SJCRH30 (cell line): ENCODE data around the gene MEGF6. TPM values are rescaled to one million over a fixed set of nuclear protein-coding genes. Genes with fewer than 3 reads are reported as not detected.

ENCODE experiments used
- total RNA-seq: library from RNA; depleted of rRNA; stranded (reverse); fragments of >200 nt; shearing (Covaris generic); gene quantifications from 2 replicates; pipeline ENCODE4 v1.2.3, GENCODE V29; 2014; rRNA removed

The MEGF6 gene
- total RNA-seq, 1 experiment from 2014 or later = not detected

Other genes starting within 250 kb of the MEGF6 start
- 0.18 and 0.57 TPM in 2 replicates for gene ARHGEF16, start 156.8 kb downstream of the MEGF6 start, total RNA-seq
- gene TPRG1L, start 13.5 kb upstream of the MEGF6 start, total RNA-seq = 20.0 and 21.1 TPM in 2 replicates
- 41.6 and 47.9 TPM in 2 replicates for gene WRAP73, start 38.6 kb upstream of the MEGF6 start, total RNA-seq
- gene TP73, start 41.0 kb upstream of the MEGF6 start, total RNA-seq = 13.1 and 14.9 TPM in 2 replicates
- gene CCDC27, start 140.9 kb upstream of the MEGF6 start, total RNA-seq = not detected in 2 replicates
- gene SMIM1, start 161.2 kb upstream of the MEGF6 start, total RNA-seq = not detected in 2 replicates
- gene LRRC47, start 185.0 kb upstream of the MEGF6 start, total RNA-seq = 48.7 and 51.9 TPM in 2 replicates
- 30.5 and 35.1 TPM in 2 replicates for gene CEP104, start 245.7 kb upstream of the MEGF6 start, total RNA-seq
- gene DFFB, start 246.0 kb upstream of the MEGF6 start, total RNA-seq = 5.6 and 6.4 TPM in 2 replicates